H9 (cell line): ENCODE results near the gene C1QTNF9B. TPM values are rescaled to one million over a fixed set of nuclear protein-coding genes. Genes with fewer than 3 reads are reported as not detected.

Experiments used
- DNase-seq: peaks from one replicate; pipeline ENCODE4 v3.0.0-alpha.2; 2017
- H2AFZ ChIP-seq: one replicate; pipeline ENCODE4 v1.6.1; 2013; ENCODE audit warnings: mild to moderate bottlenecking, low read length, control low read depth, moderate library complexity
- H2AK5ac ChIP-seq: 2 replicates; pipeline ENCODE4 v1.6.1; 2013; ENCODE audit warnings: low read length, control low read depth, mixed read lengths; ENCODE audit not compliant: insufficient read length
- H2BK120ac ChIP-seq: one replicate; pipeline ENCODE4 v1.6.1; 2013; ENCODE audit warnings: low read depth, mild to moderate bottlenecking, low read length, control low read depth, inconsistent platforms; ENCODE audit not compliant: poor library complexity, severe bottlenecking
- H2BK12ac ChIP-seq: 2 replicates; pipeline ENCODE4 v1.6.1; 2013; ENCODE audit warnings: low read length, control low read depth, mixed read lengths, low read depth; ENCODE audit not compliant: insufficient read length
- H2BK15ac ChIP-seq: 2 replicates; pipeline ENCODE4 v1.6.1; 2013; ENCODE audit warnings: low read depth, low read length, control low read depth
- H2BK20ac ChIP-seq: one replicate; pipeline ENCODE4 v1.6.1; 2013; ENCODE audit warnings: low read depth, mild to moderate bottlenecking, low read length, control low read depth, inconsistent platforms; ENCODE audit not compliant: poor library complexity, severe bottlenecking
- H2BK5ac ChIP-seq: 2 replicates; pipeline ENCODE4 v1.6.1; 2013; ENCODE audit warnings: low read length, control low read depth, mixed read lengths; ENCODE audit not compliant: insufficient read length
- H3K14ac ChIP-seq: 2 replicates; pipeline ENCODE4 v1.6.1; 2013; ENCODE audit warnings: low read length, control low read depth; ENCODE audit not compliant: insufficient read depth
- H3K18ac ChIP-seq: 2 replicates; pipeline ENCODE4 v1.6.1; 2013; ENCODE audit warnings: low read depth, mild to moderate bottlenecking, mixed read lengths, low read length, control low read depth; ENCODE audit not compliant: insufficient read length
- H3K23ac ChIP-seq: 2 replicates; pipeline ENCODE4 v1.6.1; 2013; ENCODE audit warnings: low read length, control low read depth, mixed read lengths, low read depth; ENCODE audit not compliant: insufficient read length
- H3K23me2 ChIP-seq: 2 replicates; pipeline ENCODE4 v1.6.1; 2013; ENCODE audit warnings: low read depth, mild to moderate bottlenecking, mixed read lengths, low read length, control low read depth; ENCODE audit not compliant: insufficient read length, poor library complexity, severe bottlenecking
- H3K27ac ChIP-seq: 2 replicates; pipeline ENCODE4 v1.5.1; 2013; ENCODE audit warnings: low read length, control low read depth, mixed read lengths, low read depth; ENCODE audit not compliant: insufficient read length
- H3K27me3 ChIP-seq: 2 replicates; pipeline ENCODE4 v1.6.1; 2013; ENCODE audit warnings: low read length, control low read depth, inconsistent platforms; ENCODE audit not compliant: insufficient read depth
- H3K4ac ChIP-seq: 2 replicates; pipeline ENCODE4 v1.6.1; 2013; ENCODE audit warnings: low read depth, mild to moderate bottlenecking, control low read depth, inconsistent platforms, low read length, moderate library complexity
- H3K4me1 ChIP-seq: 2 replicates; pipeline ENCODE4 v1.6.1; 2013; ENCODE audit warnings: low read length, control low read depth, inconsistent platforms; ENCODE audit not compliant: insufficient read depth
- H3K4me2 ChIP-seq: 2 replicates; pipeline ENCODE4 v1.6.1; 2013; ENCODE audit warnings: low read length, control low read depth, mixed read lengths; ENCODE audit not compliant: insufficient read length, insufficient read depth
- H3K56ac ChIP-seq: 2 replicates; pipeline ENCODE4 v1.6.1; 2013; ENCODE audit warnings: low read depth, mild to moderate bottlenecking, mixed read lengths, low read length, control low read depth; ENCODE audit not compliant: insufficient read length
- H3K79me1 ChIP-seq: 2 replicates; pipeline ENCODE4 v1.6.1; 2013; ENCODE audit warnings: low read depth, mild to moderate bottlenecking, moderate library complexity, low read length, control low read depth, inconsistent platforms; ENCODE audit not compliant: insufficient read depth, poor library complexity, severe bottlenecking
- H3K79me2 ChIP-seq: 2 replicates; pipeline ENCODE4 v1.6.1; 2013; ENCODE audit warnings: low read length, control low read depth, inconsistent platforms; ENCODE audit not compliant: insufficient read depth
- H3K9ac ChIP-seq: 2 replicates; pipeline ENCODE4 v1.6.1; 2013; ENCODE audit warnings: low read length, control low read depth, mixed read lengths; ENCODE audit not compliant: insufficient read length; ENCODE audit errors: extremely low read depth
- H3K9me3 ChIP-seq: one replicate; pipeline ENCODE4 v1.6.1; 2013; ENCODE audit warnings: low read depth, low read length, inconsistent platforms; ENCODE audit not compliant: control insufficient read depth
- H3T11ph ChIP-seq: one replicate; pipeline ENCODE4 v1.6.1; 2013; ENCODE audit warnings: mild to moderate bottlenecking, low read length, control low read depth, inconsistent platforms
- H4K20me1 ChIP-seq: one replicate; pipeline ENCODE4 v1.6.1; 2013; ENCODE audit not compliant: control insufficient read depth, insufficient read length, insufficient read depth
- H4K5ac ChIP-seq: 2 replicates; pipeline ENCODE4 v1.6.1; 2013; ENCODE audit warnings: low read depth, mild to moderate bottlenecking, mixed read lengths, low read length, control low read depth; ENCODE audit not compliant: insufficient read length
- H4K8ac ChIP-seq: replicated peaks from 2 replicates; pipeline ENCODE4 v1.6.1; 2013; ENCODE audit warnings: low read length, control low read depth, mixed read lengths, low read depth; ENCODE audit not compliant: insufficient read length
- H4K91ac ChIP-seq: 2 replicates; pipeline ENCODE4 v1.6.1; 2013; ENCODE audit warnings: low read depth, mild to moderate bottlenecking, moderate library complexity, mixed read lengths, low read length, control low read depth; ENCODE audit not compliant: insufficient read length
- H3K27ac Mint-ChIP-seq, 3 experiments: 2 replicates in 2 of 3; 3 replicates in 1 of 3; pipeline ENCODE4 v1.8.0; 2020 to 2021; ENCODE audit warnings: mixed read lengths in 3 of 3, mild to moderate bottlenecking in 1 of 3, moderate library complexity in 1 of 3
- H3K27me3 Mint-ChIP-seq: 2 replicates; pipeline ENCODE4 v1.8.0; 2021; ENCODE audit warnings: low read depth, mild to moderate bottlenecking, moderate library complexity, mixed read lengths
- H3K36me3 Mint-ChIP-seq, 3 experiments: 2 replicates in 2 of 3; 3 replicates in 1 of 3; pipeline ENCODE4 v1.8.0; 2020 to 2021; ENCODE audit warnings: low read depth in 3 of 3, mixed read lengths in 3 of 3; ENCODE audit not compliant: insufficient read depth in 1 of 3
- H3K4me1 Mint-ChIP-seq, 2 experiments: 2 replicates each; pipeline ENCODE4 v1.8.0; 2020; ENCODE audit warnings: mixed read lengths in 2 of 2
- H3K4me3 Mint-ChIP-seq, 2 experiments: 2 replicates in 1 of 2; 3 replicates in 1 of 2; pipeline ENCODE4 v1.8.0; 2020 to 2021; ENCODE audit warnings: mild to moderate bottlenecking in 2 of 2, mixed read lengths in 2 of 2, moderate library complexity in 1 of 2
- H3K9me3 Mint-ChIP-seq, 2 experiments: 2 replicates in 1 of 2; 3 replicates in 1 of 2; pipeline ENCODE4 v1.8.0; 2020; ENCODE audit warnings: mild to moderate bottlenecking in 2 of 2, mixed read lengths in 2 of 2, moderate library complexity in 1 of 2
- WGBS: extraction: QIAGEN DNeasy Blood & Tissue Kit; methylation state at CpG from one replicate; pipeline ENCODE4 v1.1.7; 2013; ENCODE audit warnings: missing lambda C conversion rate, low lambda C conversion rate, mixed read lengths; ENCODE audit not compliant: insufficient read length; ENCODE audit errors: extremely low coverage; 5-methylcytosine and 5-hydroxymethylcytosine counted together
- total RNA-seq: library from RNA; stranded (reverse); gene quantifications from 2 replicates; pipeline ENCODE4 v1.2.1, GENCODE V29; 2021
- TF ChIP-seq, protein P1 (sequence below): fragments of 200-600 bp; sonication (generic); conservative IDR thresholded peaks from 3 replicates; pipeline ENCODE4 v1.8.0; 2021; ENCODE audit warnings: antibody characterized with exemption, mild to moderate bottlenecking

C1QTNF9B gene
- total RNA-seq, 1 experiment from 2014 or later: not detected

GRCh38 chr13:23901365-23901764, 4.1 kb upstream of the C1QTNF9B start:
- H3K27me3 ChIP-seq: no peaks in the 10 kb centered on the region
- no peaks in the 10 kb centered on the region for H3K79me2 ChIP-seq
- Mint-ChIP-seq H3K27me3 (no peaks in the 10 kb centered on the region; the same call in none of the 2 replicates), H3K27ac (no peak overlapping the region), H3K4me1 (peaks cover 3 to 7% of the 10 kb centered on the region in 2 experiments; a peak in 1 of 4 replicates), H3K4me3 (no peak overlapping the region), H3K9me3 (no peaks in the 10 kb centered on the region), H3K36me3 (no peaks in the 10 kb centered on the region)
- no peaks in the 10 kb centered on the region for H3K9me3 ChIP-seq
- no peaks in the 10 kb centered on the region for H3K4me1 ChIP-seq
- no peak overlapping the region for H2AK5ac ChIP-seq
- no peak overlapping the region for H4K8ac ChIP-seq
- no peak for DNase-seq
- no peak overlapping the region for H2AFZ ChIP-seq
- no peaks in the 10 kb centered on the region for H4K20me1 ChIP-seq
- H2BK12ac ChIP-seq: no peak overlapping the region
- TF ChIP-seq, protein P1, sequence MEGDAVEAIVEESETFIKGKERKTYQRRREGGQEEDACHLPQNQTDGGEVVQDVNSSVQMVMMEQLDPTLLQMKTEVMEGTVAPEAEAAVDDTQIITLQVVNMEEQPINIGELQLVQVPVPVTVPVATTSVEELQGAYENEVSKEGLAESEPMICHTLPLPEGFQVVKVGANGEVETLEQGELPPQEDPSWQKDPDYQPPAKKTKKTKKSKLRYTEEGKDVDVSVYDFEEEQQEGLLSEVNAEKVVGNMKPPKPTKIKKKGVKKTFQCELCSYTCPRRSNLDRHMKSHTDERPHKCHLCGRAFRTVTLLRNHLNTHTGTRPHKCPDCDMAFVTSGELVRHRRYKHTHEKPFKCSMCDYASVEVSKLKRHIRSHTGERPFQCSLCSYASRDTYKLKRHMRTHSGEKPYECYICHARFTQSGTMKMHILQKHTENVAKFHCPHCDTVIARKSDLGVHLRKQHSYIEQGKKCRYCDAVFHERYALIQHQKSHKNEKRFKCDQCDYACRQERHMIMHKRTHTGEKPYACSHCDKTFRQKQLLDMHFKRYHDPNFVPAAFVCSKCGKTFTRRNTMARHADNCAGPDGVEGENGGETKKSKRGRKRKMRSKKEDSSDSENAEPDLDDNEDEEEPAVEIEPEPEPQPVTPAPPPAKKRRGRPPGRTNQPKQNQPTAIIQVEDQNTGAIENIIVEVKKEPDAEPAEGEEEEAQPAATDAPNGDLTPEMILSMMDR: no peak
- H3K23me2 ChIP-seq: no peaks in the 10 kb centered on the region
- no peak overlapping the region for H4K91ac ChIP-seq
- no peak overlapping the region for H3T11ph ChIP-seq
- no peak overlapping the region for H3K9ac ChIP-seq
- no peak overlapping the region for H3K14ac ChIP-seq
- no peaks in the 10 kb centered on the region for H3K79me1 ChIP-seq
- H3K56ac ChIP-seq: no peak overlapping the region
- H3K4me2 ChIP-seq: no peak overlapping the region
- no peak overlapping the region for H2BK5ac ChIP-seq
- H3K23ac ChIP-seq: no peak overlapping the region
- no CpG with 5 or more reads among the region's 4 CpGs for WGBS
- no peak overlapping the region for H2BK120ac ChIP-seq
- H2BK20ac ChIP-seq: no peak overlapping the region
- no peak overlapping the region for H2BK15ac ChIP-seq
- H4K5ac ChIP-seq: no peak overlapping the region
- no peak overlapping the region for H3K4ac ChIP-seq
- H3K27ac ChIP-seq: no peak overlapping the region
- H3K18ac ChIP-seq: no peak overlapping the region
